Glomerular endothelial cell (primary cell): ENCODE results near the gene FRAS1. TPM values are rescaled to one million over a fixed set of nuclear protein-coding genes. Genes with fewer than 3 reads are reported as not detected.
"Not testable (repeated sequence)": the region's sequence is repeated elsewhere in the genome, so short reads cannot be mapped to it uniquely, and the experiment has no call there.

Experiments used
- DNase-seq: peaks from one replicate; pipeline ENCODE4 v3.0.0-alpha.2; 2011; ENCODE audit warnings: low read depth, low spot score; ENCODE audit errors: extremely low read depth
- total RNA-seq: library from RNA; depleted of rRNA; stranded (reverse); fragments of >200 nt; gene quantifications from 2 replicates; pipeline ENCODE4 v1.2.3, GENCODE V29; 2015

FRAS1 gene
- total RNA-seq, 1 donor from 2014 or later = 7.2 TPM

GRCh38 chr4:78210694-78211410, 153.7 kb downstream of the FRAS1 start:
- DNase-seq = no peak

- DNase-seq = no peak
These were observed 156.1 kb downstream of the FRAS1 start for GRCh38 chr4:78213218-78213617.

- no peak for DNase-seq
These were observed 157.0 kb downstream of the FRAS1 start for GRCh38 chr4:78214078-78214477.

GRCh38 chr4:78217557-78217956, 160.4 kb downstream of the FRAS1 start:
- DNase-seq = no peak

GRCh38 chr4:78218260-78218659, 161.1 kb downstream of the FRAS1 start:
- DNase-seq = no peak

GRCh38 chr4:78219825-78220224, 162.7 kb downstream of the FRAS1 start:
- no peak for DNase-seq

GRCh38 chr4:78220283-78220682, 163.2 kb downstream of the FRAS1 start:
- no peak for DNase-seq

GRCh38 chr4:78222575-78223186, 165.6 kb downstream of the FRAS1 start:
- DNase-seq = no peak

- DNase-seq = no peak
These were observed 168.1 kb downstream of the FRAS1 start for GRCh38 chr4:78225236-78225635.

GRCh38 chr4:78226279-78226678, 169.2 kb downstream of the FRAS1 start:
- no peak for DNase-seq

- no peak for DNase-seq
These were observed 170.4 kb downstream of the FRAS1 start for GRCh38 chr4:78227411-78228057.

GRCh38 chr4:78235800-78236199, 178.7 kb downstream of the FRAS1 start:
- DNase-seq = no peak

- DNase-seq = no peak
These were observed 180.2 kb downstream of the FRAS1 start for GRCh38 chr4:78237360-78237759.

GRCh38 chr4:78242071-78242470, 184.9 kb downstream of the FRAS1 start:
- DNase-seq = no peak

GRCh38 chr4:78244705-78245485, 187.8 kb downstream of the FRAS1 start:
- DNase-seq = no peak

- no peak for DNase-seq
These were observed 190.6 kb downstream of the FRAS1 start for GRCh38 chr4:78247536-78248285.

- DNase-seq = no peak
These were observed 193.4 kb downstream of the FRAS1 start for GRCh38 chr4:78250500-78250899.

GRCh38 chr4:78252773-78253172, 195.7 kb downstream of the FRAS1 start:
- not testable (repeated sequence) for DNase-seq

GRCh38 chr4:78254893-78255292, 197.8 kb downstream of the FRAS1 start:
- DNase-seq = no peak

- DNase-seq = no peak
These were observed 207.9 kb downstream of the FRAS1 start for GRCh38 chr4:78265006-78265405.

GRCh38 chr4:78267790-78268189, 210.7 kb downstream of the FRAS1 start:
- DNase-seq = no peak
